Epithelial cell of proximal tubule (primary cell): ENCODE data around the gene SMIM36. TPM values are rescaled to one million over a fixed set of nuclear protein-coding genes. Genes with fewer than 3 reads are reported as not detected.

Experiments used
- DNase-seq: peaks from one replicate; pipeline ENCODE4 v3.0.0-alpha.2; 2011; ENCODE audit warnings: low read depth
- H3K4me3 ChIP-seq: 2 replicates; pipeline ENCODE4 v1.5.1; 2011; ENCODE audit warnings: low read depth, mild to moderate bottlenecking, low read length
- total RNA-seq: library from RNA; depleted of rRNA; stranded (reverse); fragments of >200 nt; gene quantifications from 2 replicates; pipeline ENCODE4 v1.2.3, GENCODE V29; 2015
- TF ChIP-seq, protein P1 (sequence below): conservative IDR thresholded peaks from 2 replicates; pipeline ENCODE4 v1.5.1; 2012; ENCODE audit warnings: low read depth, mild to moderate bottlenecking, low read length

The SMIM36 gene
- total RNA-seq, 1 donor from 2014 or later, result not detected

DNA sequence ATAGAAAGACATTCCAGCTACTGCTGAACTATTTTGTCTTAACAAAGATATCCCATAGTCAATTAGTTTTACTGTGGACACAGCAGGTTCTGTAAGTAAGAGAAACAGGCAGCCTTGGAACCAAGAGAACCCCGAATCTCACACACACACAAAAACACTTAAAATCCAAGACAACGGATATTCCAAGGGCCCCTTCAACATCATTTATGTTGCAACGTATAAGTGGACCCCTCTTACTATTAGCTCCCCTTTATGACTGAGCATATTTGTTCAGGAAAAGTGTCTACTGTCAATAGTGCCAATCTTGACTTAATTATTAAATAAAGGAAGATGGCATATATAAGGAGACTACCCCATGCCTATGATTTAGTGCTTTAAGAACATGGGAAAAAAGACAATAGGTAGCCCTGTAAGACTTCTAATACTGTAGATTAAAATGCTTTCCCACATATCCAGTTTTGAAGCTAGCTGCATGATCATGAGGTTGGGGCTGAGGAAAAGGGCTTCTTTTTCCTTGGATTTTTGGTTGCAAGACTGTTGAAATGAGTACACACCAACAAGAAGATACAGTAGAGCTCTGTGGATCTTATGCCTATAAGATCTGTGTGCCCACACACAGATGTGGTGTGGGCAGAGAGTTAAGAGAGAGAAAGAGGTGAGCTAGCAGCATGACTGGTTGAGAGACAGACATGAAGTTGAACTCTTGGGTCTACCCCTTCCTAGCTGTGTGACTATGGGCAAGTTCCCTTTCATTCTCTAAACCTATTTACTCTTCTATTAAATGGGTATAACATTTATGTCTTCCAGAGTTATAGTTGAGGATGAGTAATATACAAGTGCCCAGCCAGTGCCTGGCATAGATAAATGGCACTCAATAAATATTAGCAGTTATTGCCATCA, 92.6 kb downstream of the SMIM36 start:
- H3K4me3 ChIP-seq, result no peak overlapping the region
- DNase-seq, result no peak
- TF ChIP-seq, protein P1, sequence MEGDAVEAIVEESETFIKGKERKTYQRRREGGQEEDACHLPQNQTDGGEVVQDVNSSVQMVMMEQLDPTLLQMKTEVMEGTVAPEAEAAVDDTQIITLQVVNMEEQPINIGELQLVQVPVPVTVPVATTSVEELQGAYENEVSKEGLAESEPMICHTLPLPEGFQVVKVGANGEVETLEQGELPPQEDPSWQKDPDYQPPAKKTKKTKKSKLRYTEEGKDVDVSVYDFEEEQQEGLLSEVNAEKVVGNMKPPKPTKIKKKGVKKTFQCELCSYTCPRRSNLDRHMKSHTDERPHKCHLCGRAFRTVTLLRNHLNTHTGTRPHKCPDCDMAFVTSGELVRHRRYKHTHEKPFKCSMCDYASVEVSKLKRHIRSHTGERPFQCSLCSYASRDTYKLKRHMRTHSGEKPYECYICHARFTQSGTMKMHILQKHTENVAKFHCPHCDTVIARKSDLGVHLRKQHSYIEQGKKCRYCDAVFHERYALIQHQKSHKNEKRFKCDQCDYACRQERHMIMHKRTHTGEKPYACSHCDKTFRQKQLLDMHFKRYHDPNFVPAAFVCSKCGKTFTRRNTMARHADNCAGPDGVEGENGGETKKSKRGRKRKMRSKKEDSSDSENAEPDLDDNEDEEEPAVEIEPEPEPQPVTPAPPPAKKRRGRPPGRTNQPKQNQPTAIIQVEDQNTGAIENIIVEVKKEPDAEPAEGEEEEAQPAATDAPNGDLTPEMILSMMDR, result no peak

DNA sequence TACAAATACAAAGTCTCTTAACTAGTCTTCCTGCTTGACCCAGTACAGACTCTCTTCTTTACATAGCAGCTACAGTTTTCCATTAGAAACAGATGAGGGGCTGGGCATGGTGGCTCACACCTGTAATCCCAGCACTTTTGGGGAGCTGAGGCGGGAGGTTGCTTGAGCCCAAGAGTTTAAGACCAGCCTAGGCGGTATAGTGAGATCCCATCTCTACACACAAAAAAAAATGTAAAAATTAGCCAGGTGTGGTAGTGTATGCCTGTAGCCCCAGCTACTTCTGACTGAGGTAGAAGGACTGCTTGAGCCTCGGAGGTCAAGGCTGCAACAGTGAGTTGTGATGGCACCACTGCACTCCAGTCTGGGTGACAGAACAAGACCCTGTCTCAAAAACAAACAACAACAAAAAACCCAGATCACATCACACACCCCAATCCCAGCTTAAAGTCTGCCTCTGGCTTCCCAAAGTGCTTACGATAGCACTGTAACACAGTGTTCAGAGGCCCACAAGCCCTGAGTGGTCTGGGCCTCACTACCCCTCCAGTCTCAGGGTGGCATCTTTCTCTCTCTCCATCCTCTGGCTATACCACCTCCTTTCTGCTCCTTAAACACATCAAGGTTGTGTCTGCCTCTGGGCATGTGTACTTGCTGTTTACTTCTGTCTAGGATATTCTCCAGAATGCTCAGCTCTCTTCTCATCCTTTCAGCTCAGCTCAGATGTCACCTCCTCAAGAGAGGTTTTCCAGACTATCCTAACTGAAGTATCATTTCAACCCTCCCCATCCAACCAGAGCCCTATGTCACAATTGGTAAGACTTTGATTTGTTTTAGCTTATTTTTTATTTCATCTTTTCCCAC, 93.6 kb downstream of the SMIM36 start:
- TF ChIP-seq, protein P1, result no peak
- no peak overlapping the region for H3K4me3 ChIP-seq
- DNase-seq, result no peak

DNA sequence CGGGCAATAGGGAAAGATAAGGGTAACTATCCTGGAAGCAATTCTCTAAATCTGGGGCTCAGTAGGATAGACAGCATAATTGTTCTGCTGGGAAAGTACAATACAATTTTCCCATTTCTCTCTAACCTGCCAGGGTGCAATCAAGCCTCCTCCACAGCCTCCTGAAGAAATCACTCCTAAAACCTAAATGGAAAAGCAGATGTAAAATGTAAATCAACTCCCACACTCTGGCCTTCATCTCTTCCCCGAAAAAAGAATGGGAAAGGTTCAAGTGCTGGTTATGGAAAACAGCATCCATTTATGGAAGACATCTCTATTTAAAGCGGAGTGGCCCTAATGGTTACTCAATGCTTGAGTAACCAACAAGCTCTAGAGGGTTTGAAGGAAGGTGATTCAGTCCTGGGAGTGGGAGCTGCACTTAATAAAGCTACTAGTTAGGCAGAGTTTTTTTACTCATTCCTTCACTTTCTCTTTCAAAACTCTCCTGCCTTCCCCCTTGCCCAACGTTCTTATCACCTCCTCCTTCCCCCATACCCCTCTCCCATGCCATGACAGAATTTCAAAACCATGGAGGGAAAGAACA, 94.7 kb downstream of the SMIM36 start:
- DNase-seq, result no peak
- H3K4me3 ChIP-seq, result peak overlapping the region; percentile 2
- TF ChIP-seq, protein P1, result no peak

- H3K4me3 ChIP-seq, result no peak overlapping the region
- TF ChIP-seq, protein P1, result no peak
- no peak for DNase-seq
Observed at GRCh38 chr17:55416000-55416399, 95.3 kb downstream of the SMIM36 start.

- TF ChIP-seq, protein P1, result no peak
- no peak overlapping the region for H3K4me3 ChIP-seq
- DNase-seq, result no peak
Observed at GRCh38 chr17:55414983-55415382, 96.3 kb downstream of the SMIM36 start.

DNA sequence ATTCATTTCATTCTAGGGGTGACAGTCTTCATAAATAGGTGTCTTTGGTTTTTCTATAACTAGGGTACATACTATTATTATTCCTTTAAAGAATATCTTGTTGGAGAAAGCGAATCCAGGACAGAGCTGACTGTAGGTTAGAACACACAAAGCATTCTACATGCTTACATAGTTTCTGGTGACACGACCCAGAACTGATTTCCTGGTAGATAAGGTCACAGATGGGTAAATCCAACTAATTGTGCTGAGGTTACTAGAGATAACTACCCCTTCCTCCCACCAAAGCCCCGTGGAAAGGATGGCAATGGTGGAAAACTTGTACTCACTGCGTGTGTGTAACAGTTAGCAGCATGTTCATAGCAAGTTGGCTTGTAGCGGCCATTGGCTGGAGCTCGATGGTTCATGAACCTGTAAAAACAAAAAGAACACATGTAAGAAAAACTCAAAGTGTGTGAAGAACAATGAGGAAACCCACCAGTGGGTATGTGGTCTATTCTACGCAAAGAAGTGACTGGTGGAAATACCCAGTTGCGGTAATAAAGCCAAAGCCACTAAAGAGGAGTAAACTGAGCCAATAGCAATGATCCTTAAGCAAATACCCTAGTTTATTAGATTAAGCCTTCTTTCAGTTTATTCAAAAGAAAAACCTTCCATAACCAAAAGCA, 97.3 kb downstream of the SMIM36 start:
- no peak for DNase-seq
- H3K4me3 ChIP-seq, result no peak overlapping the region
- TF ChIP-seq, protein P1, result no peak
